ENCODE results near the gene IMMT.
"Not testable (repeated sequence)": the region's sequence is repeated elsewhere in the genome, so short reads cannot be mapped to it uniquely, and the experiment has no call there.

Gene IMMT

DNA sequence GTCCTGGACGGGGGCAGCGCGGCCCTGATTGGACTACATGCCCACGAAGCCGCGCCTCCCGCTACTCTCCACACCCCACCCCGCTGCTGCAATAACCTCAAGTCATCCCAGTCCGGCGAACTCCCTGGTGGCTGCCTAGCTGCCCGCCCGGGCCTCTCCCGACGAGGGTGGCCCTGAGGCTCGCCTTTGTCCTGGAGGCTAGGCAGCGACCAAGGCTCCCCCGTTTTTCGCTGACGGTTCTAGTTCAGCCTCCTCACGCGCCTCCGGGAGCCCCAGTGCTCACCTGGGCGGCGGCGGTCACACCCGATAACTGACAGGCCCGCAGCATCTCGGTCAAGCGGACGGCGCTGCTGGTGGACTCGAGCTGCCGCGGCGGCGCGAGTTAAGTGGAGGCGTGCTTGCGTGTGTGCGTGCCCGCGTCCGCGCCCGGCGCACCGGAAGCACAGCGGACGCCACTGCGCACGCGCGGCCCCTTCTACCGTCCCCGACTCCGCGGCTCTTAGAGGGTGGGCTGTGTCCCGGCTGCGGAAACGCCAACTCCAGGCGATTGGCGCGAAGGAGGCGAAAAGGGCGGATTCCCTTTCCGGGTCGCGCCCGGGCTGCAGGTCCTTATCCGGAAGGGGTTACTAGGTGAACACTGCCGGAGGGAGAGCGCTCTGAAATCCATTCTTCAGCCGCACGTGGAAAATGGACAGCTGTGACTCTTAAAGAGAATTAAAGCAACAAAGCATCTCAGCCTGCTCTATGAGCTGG lies at the start of gene IMMT:
Gene IMMT (minus strand): TSS at position 408 of the 753 bp plus-strand sequence. CDS start 80 bp downstream, at position 328.
- DNase-seq (ENCODE audit: low read depth in 3 of 3, low spot score in 1 of 3) = peak; percentile 75 to 92 (median 79)

DNA sequence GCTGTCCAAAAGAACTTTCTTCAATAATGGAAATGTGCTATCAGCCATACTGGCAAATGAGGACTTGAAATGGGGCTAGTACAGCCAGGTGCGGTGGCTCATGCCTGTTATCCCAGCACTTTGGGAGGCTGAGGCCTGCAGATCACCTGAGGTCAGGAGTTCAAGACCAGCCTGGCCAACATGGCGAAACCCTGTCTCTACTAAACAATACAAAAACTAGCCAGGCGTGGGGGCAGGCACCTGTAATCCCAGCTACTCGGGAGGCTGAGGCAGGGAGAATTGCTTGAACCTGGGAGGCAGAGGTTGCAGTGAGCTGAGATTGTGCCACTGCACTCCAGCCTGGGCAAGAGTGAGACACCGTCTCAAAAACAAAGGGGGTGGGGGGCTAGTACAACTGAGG lies 49.5 kb upstream of the IMMT start:
- DNase-seq (ENCODE audit: low read depth in 3 of 3, low spot score in 1 of 3) = not testable (repeated sequence)

DNA sequence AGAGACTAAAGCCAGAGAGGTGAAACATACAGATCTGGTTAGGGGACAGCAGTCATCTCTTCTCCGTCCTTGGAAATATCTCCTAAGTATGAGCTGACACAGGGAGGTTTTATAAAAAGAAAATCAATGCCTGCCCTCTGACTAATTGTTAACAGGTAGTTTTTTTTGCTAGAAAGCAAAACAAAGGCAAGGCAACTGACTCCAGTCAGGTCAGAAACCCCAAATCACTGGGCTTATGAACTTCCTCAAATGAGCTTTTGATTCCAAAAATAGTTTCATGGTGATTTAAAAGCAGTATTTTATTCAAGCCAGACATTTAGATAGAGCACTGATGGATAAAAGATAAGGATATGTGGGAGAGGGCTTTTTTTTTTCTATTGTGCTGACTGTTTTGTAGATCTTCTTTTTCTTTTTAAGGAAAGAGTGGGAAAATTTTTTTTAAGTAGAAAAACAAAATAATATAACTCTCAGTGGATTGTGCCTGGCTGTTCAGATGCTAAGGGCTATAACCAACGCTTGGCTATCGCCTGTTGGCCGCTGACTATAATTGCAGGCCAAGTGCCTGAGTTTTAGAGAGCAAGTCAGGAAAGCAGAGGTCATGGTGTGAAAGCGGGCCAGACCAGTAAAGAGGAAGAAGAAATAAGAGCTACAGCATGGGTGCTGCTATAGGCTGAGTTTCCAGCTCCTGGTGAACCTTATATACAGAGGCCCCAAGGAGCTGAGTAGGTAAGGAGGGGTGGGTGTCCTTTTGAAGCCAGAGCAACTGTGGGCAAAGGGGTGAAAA lies 48.9 kb upstream of the IMMT start:
- DNase-seq (ENCODE audit: low read depth in 3 of 3, low spot score in 1 of 3) = no peak

DNA sequence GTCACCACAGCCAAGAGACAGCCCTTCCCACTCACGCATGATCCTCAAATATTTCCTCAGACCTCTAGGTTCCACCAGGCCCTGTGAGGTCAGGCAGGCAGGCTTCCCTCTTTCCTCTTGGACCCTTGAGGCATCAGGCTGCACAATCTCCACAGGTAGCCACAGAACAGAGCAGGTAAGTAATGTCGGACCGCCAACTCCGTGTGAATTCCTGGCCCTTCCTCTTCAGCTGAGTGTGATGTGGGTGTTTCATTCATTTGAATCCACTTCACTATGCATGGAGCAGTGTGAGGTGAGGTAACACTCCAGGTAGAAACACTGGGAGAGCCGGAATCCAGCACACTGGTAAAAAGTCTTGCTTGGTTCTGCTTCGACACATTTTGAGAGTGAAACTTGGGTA lies 48.0 kb upstream of the IMMT start:
- no peak for DNase-seq (ENCODE audit: low read depth in 3 of 3, low spot score in 1 of 3)

DNA sequence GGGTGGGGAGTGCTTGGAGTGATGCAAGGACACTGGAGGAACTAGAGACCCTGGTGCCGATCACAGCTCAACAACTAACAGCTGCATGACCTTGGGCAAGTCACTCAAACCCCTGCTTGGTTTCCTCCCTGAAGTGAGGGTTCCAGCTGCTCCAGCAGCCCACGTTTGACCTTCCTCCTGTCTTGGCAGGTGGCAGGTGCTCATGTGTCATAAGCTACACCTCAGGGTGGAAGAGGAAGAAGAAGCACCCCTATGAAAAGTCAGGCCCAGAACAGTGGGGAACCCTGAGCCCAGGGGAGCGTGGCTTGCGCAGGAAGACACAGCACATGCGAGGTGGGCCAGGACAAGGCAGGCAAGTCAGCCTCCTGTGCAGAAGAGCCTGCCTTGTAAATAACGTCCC lies 46.3 kb upstream of the IMMT start:
- no peak for DNase-seq (ENCODE audit: low read depth in 3 of 3, low spot score in 1 of 3)

DNA sequence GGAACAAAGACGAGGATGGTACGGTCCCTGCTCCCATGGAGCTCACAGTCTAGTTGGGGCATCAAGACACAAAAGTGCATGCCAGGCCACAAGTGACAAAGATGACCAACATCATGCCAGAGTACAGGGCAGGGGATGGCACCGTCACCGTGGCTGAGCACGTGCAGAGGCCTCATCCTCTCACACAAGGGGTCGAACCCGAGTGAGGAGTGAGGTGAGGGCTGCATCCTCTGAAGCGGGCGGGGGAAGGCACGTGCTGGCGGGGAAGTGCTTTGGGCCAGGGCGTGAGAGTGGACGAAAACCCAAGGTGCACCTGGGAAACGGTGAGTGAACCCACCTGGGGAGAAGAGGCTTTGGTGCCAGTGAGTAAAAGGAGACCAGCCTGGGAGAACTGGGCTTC lies 45.0 kb upstream of the IMMT start:
- DNase-seq (ENCODE audit: low read depth in 3 of 3, low spot score in 1 of 3) = no peak

DNA sequence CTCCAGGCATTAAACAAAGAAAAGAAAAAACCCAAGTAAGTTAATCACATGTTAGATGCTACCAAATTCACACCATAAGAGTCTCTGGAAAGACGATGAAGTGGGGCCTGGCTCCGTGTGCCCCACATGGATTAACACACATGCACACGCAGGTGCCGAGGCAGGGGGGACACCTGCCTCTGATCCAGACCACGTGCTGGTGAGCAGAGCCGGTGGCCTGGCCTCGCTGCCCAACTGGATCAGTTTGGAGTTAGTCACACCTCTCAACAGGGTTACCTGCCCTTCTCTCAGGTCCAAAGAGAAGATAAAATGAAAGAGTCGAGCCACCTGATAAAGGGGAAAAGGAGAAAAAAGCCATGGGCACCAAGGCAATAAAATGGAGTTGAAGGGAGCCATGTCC lies 44.5 kb upstream of the IMMT start:
- no peak for DNase-seq (ENCODE audit: low read depth in 3 of 3, low spot score in 1 of 3)

DNA sequence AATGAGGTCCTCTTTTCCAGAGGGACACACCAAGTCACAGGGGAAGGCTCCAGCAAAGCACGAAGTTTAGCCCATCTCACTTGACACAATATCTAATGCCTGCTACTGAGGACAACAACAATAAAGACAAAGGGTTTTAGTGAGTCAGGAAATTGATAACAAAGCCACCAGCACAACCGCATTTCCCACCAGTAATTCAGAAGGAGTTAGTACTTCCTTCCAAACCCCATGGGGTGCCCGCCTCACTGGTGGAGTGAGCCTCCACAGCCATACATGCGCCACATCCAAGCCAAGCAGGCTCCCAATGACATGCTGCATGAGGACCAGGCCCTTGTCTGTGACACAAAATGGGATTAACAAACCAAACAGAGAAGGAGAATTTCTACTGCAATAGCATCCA lies 44.1 kb upstream of the IMMT start:
- DNase-seq (ENCODE audit: low read depth in 3 of 3, low spot score in 1 of 3) = no peak

DNA sequence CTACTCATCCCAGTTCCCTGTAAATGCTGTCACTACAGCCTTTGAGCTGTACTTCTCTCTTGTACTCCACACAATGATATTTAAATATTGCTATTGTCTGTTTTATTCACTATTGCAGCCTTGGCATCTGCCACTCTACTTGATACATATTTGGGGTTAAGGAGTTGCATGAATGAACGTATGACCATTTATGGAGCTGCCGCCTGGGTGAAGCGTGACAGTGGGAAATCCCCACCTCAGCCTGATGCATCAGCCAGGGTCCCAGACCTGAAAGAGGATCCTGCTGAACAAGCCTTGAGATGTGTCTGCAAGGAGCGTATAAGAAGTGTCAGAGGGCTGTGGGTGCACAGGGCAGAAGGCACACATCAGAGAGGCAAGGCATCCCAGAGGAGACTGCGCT lies 43.1 kb upstream of the IMMT start:
- DNase-seq (ENCODE audit: low read depth in 3 of 3, low spot score in 1 of 3) = peak in 2 of 3 donors; percentile 8 to 25

DNA sequence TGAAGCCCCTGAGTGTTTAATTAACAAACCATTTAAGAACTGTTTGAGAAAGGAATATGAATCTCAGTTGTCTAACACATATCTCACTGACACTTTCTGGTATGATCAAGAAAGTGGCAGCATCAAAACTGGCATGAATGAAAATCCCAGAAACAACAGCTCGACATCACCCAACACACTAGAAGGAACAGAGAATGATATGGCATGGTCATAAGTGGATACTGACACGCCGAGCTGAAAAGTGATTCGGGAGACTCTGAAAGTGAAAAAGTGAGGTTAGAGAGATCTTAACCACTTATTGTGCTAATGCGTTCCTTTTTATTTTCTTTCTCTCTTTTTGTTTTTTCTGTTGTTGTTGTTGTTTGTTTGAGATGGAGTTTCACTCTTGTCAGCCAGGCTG lies 41.9 kb upstream of the IMMT start:
- no peak for DNase-seq (ENCODE audit: low read depth in 3 of 3, low spot score in 1 of 3)

DNA sequence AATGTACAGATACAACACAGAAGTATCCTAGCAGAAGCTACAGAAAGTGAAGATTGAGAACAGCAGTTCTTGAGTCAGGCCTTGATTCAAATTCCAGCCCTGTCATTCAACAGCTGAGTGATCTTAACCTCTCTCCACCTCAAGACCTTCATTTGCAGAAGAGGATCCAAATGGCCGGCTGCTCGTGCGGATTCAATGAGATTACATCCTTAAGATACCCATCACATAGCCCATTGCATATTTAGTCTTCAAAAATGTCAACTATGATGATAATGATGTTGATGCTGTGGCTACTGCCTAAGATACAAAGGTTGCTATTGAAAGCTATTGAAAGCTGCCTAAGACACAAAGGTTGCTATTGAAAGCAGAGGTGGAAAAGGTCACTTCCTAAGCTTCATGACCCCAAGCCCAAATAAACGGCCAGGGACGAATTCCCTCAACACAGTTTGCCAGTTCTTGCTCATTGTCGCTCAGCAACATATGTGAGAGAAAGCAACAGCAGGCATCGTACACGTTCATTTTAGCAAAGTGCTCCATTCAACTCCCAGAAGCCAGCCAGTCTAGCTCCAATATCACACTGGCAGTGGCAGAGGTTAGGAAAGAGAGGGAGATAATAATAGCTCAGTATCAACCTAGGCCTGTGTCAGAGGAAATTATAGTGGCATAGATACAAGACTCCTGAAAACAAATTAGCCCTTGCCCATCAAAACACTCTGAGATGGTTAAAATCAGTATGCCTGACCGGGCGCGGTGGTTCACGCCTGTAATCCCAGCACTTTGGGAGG lies 40.1 kb upstream of the IMMT start:
- no peak for DNase-seq (ENCODE audit: low read depth in 3 of 3, low spot score in 1 of 3)

DNA sequence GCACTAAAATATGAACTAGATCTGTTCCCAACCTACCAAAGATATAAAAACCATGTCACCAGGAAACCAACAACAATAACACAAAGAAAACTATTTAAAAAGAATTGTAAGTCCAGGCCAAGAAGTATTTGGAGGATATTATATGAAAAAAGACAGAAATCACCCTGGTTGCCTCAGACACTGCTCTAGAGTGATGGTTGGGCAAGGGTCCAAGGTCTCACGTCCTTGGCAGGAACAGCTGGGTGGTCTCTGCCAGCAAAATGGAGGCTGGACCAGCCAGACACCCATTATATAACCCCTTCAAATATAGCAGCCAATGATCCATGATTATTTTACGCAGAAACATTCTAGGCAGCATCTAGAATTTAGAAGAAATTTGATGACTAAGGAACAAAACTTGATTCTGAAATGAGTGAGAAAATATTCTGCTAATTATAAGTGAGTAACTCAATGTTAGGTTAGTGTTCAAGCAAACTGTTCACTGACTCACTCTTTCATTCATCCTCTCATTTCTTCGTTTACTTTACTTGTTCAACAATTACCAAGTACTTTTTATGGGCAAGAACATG lies 39.4 kb upstream of the IMMT start:
- no peak for DNase-seq (ENCODE audit: low read depth in 3 of 3, low spot score in 1 of 3)

DNA sequence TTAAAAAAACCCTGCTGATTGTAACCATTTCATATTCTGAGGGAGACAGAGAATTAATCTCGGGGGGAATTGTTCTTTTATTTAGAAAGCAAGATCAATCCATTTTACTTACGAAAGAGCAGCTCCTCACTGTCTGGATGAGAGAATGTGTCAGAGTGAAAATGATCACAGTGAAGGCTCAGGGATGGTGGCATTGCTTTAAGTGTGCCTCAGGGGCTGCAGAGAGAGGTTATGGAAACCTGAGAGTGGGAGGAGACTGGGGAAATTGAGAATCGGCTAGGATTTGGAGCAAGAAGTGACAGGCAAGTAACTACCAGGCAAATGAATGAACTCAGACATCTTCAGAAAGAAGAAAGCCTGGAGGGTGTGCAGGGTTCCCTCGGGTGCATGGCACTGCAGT lies 38.2 kb upstream of the IMMT start:
- DNase-seq (ENCODE audit: low read depth in 3 of 3, low spot score in 1 of 3) = no peak

DNA sequence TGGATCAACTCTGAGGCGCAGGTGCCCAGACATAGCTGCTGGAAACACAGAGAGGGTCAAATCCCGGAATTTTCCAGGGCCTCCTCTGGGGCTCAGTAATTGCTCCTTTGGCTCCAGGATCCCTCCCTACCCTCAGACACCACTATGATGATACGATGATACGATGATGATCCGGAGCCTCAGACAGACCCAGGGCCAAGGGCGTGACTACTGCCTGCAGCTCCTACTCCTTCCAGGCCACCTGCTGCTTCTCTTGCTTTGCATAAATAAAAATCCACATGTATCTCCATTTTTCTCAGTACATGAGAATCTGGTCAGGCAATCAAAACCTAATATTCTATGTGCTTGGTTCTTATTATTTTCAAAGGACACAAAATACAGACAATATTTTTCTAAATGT lies 37.6 kb upstream of the IMMT start:
- no peak for DNase-seq (ENCODE audit: low read depth in 3 of 3, low spot score in 1 of 3)

DNA sequence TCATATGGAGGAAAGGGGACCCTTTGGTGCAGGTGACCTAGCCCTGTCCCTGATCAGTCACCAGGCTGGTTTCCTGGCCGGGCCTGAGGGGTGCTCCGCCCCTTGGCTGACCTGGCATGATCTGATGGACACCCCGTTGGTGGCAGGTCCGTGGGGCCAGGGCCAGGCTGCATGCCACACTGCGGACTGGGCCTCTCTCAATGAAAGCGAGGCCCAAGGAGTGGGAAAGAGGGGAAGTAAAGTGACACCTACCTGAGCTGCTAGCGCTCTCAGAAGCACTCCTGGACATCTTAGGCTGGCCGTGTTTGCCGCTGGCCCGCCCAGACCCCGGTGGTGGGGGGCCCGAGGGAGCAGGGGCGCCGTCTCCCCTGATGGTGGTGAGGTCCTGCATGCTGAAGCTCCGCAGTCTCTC lies 37.1 kb upstream of the IMMT start:
- no peak for DNase-seq (ENCODE audit: low read depth in 3 of 3, low spot score in 1 of 3)

DNA sequence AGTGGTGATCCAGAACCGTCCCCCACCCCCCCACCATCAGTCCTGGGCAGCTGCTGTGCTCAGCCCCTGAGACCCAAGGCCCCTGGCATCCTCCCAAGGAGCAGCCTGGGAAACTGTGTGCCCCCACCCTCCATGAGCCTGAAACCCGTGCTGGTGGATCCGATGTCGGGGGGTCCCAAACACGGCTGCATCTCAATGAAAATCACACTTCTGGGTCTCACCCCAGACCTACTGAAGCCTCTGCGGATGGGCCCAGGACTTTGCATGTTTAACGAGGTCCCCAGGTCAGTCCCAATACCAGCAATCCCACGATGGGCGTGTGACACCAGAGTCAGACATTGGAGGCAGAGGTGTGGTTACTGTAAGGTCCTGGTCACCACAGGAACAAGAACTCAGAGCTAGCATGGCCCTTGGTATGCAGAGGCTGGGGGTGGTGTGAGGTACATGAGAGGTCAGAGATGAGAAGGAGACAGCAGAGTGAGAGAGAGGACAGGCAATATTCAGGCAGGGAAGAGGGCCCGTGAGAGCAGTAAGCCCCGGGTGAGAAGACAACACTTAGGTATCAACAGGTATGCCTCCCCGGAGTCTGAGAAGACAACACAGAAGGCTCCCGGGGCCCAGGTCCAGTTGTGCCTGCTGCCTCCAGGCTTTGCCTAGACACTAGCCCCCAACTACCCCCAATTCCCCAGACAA lies 36.6 kb upstream of the IMMT start:
- no peak for DNase-seq (ENCODE audit: low read depth in 3 of 3, low spot score in 1 of 3)

DNA sequence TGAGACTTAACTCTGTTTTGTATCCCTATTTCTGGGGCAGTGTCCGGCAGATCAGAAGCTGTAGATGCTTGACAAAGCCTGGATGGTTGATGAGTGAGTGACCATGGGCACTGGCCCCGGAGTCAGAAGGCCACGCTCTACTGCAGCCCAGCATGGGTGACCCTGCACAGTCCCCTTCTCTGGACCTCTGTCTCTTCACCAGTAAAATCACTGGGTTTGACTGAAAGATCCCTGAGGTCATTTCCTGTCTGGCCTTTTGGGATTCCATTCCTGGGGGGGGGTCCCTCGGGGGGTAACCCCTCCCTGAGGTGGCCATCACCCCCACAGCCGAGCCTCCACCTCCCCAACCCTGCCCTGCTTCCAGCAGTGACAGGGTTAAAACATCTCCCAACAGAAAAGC lies 35.7 kb upstream of the IMMT start:
- no peak for DNase-seq (ENCODE audit: low read depth in 3 of 3, low spot score in 1 of 3)

DNA sequence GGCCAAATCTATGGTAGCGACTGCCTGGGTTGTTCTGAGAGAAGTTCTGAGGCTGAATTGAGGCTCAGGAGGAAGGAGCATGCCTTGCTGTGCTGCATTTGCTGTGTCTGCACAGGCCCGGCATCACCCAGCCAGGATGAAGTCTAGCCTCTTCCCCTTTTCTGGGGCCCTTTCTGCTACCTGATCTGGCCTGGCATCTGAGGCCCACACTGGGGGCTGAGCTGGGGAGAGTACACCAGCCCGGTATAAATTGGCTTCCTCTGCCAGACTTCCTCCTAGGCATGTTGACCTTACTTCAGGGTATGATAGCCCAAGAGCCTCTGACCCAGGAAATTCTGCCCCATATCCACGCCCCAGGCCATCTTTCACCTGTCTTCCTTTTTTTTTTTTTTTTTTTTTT lies 34.0 kb upstream of the IMMT start:
- DNase-seq (ENCODE audit: low read depth in 3 of 3, low spot score in 1 of 3) = no peak

DNA sequence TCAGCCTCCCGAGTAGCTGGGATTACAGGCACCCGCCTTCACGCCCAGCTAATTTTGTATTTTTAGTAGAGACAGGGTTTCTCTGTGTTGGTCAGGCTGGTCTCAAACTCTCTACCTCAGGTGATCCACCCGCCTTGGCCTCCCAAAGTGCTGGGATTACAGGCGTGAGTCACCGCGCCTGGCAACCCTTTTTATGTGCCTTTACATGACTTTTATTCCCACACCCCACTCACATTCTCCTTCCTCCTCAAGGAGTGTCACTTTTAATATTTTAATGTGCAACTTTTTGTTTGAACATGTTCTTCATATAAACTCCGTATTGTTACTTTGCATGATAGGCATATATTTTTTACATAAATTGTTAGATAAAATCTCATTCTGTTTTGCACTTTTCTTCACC lies 33.3 kb upstream of the IMMT start:
- DNase-seq (ENCODE audit: low read depth in 3 of 3, low spot score in 1 of 3) = not testable (repeated sequence)

DNA sequence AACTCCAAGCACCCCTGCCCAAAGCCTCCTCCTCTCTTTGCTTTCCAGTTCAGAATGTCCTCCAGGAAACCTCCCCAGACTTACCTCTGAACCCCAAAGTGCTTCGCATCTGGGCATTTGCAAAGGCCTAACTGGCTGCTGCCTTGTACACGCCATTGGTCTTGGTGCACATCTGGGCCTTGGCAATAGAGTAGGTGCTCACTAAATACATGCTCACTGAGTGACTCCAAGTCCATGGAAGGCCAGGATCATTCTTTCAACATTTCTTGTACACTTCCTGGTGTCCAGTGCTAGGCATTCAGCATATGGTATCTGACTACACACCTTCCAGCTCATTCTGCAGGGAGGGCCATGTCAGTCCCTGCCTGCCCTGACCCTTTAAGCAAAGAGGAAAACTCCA lies 32.4 kb upstream of the IMMT start:
- no peak for DNase-seq (ENCODE audit: low read depth in 3 of 3, low spot score in 1 of 3)
